8988T (cell line): ENCODE measurements around the gene DUS4L.
"Not testable (repeated sequence)": the region's sequence is repeated elsewhere in the genome, so short reads cannot be mapped to it uniquely, and the experiment has no call there.

Experiments
- DNase-seq: peaks from one replicate; pipeline ENCODE4 v3.0.0; 2011

Gene DUS4L, protein sequence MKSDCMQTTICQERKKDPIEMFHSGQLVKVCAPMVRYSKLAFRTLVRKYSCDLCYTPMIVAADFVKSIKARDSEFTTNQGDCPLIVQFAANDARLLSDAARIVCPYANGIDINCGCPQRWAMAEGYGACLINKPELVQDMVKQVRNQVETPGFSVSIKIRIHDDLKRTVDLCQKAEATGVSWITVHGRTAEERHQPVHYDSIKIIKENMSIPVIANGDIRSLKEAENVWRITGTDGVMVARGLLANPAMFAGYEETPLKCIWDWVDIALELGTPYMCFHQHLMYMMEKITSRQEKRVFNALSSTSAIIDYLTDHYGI

DNA sequence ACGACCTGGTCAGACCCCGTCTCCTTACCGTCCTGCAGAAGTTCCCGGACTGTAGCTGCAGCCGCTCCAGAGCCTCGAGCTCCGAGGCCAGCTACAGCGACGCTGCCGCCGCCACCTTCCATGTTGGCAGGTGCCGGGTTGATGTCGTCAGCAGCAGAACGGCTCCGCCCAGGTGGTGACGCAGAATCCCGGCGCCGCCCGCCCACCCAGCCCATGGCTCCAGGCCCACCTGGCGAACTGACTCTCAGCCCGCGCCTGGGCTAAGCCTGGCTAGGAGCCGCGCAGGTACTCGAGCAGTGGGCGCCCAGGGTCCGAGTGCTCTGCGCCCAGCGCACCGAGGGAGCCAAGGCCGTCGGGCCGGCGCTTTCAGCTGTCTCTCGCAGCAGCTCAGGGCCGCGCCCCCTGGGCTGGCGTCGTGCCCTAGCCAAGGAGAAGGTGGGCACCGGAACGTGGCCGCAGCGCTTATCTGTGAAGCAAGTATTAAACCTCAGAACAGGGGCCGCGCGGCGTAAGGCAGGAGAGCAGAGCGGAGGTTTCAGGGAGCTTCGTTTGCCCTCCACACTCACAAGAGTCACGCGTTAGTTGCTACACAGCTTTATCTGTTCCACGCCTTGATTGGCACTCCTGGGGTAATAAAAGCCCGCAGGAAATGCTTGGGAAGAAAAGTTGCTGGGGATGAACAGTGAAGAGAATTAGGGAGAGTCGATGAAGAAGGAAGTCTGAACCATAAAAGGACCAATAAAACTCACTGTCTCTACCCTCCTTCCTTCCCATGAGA lies at the start of gene DUS4L, which contains the start of gene COG5:
TSS of gene DUS4L (plus strand) at position 197 of the 778 bp plus-strand sequence. CDS start 3,100 bp downstream, outside the sequence.
TSS of gene COG5 (minus strand) at position 146 of the 778 bp plus-strand sequence. CDS start at position 122, 24 bp downstream.
- DNase-seq = peak; percentile 30

DNA sequence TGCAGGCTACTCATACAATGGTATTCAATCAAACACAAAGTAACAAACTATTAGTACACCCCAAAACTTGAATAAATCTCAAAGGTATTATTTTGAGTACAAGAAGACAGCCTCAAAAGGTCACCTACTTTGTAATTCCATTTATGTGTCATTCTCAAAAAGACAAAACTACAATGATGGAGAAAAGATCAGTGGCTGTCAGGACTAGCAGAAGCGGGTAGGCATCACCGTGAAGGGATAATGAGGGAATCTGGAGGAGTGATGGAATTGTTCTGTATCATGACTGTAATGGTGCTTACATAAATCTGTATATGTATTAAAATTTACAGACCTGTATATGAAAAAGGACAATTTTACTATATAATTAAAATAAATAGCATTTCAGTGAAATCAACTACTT lies 37.1 kb upstream of the DUS4L start:
- no peak for DNase-seq

DNA sequence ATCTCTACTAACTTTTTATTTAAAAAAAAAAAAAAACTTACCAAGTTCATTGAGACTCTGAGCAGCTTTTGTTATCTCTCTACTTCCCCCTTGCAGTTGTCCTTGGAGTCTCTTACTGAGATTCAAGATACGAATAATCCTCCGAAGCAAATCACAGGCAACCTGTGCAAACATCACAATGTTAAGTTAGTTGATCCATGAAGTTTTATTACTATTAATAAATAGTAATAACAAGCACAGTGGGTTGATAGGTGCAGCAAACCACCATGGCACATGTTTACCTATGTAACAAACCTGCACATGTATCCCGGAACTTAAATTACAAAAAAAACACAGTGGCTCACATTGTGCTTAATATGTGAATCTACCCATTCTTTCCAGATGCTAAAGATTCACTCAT lies 36.6 kb upstream of the DUS4L start:
- no peak for DNase-seq

DNA sequence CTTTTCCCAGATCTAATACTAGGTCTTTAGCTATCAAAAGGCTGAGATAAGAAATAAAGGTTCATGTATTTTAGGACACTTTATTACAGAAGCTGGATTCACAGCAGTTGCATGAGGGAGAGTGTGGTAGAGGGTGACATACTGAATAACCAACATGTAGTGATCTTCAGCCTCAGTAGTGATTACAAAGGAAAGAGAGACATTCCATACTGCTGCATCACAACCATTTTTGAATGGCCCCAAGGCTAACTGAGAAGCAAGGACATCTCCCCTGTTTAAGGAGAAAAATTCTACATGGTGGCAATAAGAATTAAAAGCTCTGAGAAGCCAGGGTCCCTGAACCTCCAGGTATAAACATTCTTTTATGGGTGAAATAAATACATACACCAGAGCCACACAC lies 35.3 kb upstream of the DUS4L start:
- no peak for DNase-seq

DNA sequence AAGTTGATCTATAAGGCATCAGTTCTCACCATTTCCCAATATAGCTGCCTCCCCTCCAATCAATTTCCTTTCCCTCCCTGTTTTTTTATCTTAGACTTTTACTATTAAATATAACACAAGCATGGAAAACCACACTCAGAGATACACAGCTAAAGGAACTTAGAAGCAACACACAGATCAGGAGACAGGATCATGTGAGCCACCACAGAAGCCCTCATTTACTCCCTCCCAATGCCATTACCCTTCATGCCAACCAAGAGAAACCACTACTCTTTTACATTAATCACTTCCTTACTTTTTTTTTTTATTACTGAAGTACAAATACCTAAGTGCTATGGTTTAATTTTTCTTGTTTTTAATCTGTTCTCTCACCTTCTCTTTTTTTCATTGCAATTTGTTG lies 33.0 kb upstream of the DUS4L start:
- DNase-seq = no peak

DNA sequence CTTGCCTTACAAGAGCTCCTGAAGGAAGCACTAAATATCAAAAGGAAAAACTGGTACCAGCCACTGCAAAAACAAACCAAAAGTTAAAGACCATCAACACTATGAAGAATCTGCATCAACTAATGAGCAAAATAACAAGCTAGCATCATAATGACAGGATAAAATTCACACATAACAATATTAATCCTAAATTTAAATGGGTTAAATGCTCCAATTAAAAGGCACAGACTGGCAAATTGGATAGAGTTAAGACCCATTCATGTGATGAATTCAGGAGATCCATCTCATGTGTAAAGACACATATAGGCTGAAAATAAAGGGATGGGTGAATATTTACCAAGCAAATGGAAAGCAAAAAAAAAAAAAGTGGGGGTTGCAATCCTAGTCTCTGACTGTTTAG lies 29.6 kb upstream of the DUS4L start:
- no peak for DNase-seq

DNA sequence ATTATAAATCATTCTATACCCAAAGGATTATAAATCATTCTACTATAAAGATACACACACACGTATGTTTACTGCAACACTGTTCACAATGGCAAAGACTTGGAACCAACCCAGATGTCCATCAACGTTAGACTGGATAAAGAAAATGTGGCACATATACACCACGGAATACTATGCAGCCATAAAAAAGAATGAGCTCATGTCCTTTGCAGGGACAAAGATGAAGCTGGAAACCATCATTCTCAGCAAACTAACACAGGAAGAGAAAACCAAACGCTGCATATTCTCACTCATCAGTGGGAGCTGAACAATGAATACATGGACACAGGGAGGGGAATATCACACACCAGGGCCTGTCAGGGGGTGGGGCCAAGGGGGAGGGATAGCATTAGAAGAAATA lies 26.5 kb upstream of the DUS4L start:
- DNase-seq = not testable (repeated sequence)

DNA sequence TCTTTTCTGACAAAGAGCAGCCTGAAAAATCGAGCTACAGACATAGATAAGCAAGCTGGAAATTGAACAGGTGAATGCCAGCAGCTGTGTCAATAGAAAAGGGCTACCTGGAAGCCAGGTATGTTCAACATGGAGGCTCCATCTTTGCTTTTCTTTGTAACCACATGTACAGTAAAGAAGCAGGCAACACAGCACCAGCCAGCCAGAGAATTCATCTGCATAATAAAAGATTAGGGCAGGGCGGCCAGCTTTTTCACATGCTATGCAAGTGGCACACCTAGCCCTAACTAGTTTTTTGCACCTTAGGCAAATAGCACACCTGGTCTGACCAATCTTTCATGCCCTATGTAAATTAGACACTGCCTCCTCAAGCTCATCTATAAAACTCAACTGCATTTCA lies 25.8 kb upstream of the DUS4L start:
- DNase-seq = no peak

DNA sequence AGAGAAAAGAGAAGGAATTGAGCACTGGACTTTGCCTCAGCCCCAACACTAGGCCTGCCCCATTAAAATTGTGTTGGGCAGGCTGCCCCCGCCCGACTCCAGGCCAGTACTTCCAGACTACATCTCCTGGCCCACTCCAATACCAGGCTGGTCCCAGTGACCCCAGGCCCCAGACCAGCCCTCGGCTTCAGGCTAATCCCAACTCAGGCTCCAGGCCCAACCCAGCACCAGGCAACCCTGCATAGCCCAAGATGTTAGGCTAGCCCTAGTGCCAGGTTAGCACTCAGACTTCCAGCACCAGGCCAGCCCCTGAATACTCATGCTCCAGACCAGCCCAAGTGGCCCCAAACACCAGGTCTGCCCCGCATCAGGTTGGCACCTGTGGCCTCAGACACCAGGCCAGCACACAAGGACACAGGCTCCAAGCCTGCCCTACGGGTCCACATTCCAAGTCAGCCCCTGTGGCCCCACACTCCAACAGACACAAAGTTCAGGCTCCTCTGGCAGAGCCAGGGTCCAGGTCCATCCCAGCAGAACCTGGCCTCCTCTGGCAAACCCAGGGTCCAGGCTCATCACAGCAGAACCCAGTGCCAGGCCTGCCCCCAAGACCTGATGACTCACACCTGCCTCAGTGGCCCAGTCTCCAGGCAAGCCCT lies 20.3 kb upstream of the DUS4L start:
- DNase-seq = no peak

DNA sequence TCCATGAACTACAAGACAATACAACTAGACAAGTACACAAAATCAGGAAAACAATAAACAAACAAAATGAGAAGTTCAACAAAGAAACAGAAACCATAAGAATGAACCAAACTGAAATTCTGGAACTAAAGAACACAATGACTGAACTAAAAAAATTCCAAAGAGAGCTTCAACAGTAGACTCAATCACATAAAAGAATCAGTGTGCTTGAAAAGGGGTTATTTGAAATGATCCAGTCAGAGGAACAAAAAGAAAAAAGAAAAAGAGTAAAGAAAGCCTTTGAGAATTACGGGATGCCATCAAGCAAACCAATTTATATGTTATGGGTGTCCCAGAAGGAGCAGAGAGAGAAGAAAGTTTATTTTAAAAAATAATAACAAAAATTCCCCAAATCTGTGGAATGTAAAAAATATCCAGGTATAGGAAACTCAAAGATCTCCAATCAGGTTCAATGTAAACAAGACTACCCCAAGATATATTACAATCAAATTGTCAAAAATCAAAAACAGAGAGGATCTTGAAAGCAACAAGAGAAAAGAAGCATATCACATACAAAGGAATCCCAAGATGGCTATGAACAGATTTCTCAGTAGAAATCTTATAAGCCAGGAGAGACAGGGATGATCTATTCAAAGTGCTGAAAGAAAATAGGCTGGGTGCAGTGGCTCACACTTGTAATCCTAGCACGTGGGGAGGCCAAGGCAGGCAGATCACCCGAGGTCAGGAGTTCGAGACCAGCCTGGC lies 18.8 kb upstream of the DUS4L start:
- no peak for DNase-seq

DNA sequence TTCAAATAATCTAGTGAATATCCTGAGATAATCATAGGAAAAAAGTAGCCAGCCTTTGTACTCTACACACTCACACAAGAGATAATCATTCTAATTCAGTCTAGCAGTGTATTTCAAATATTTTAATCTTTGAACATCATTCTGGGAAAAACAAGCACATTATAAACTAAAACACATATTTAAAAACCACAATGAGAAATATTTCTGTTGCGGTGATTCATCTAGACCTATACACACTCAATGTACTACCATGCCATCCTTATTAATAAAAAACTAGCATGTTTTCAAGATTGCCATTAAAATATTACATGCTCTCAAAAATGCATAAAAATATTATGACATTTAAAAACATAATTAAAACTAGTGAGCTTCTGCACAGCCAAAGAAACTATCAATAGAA lies 11.8 kb upstream of the DUS4L start:
- no peak for DNase-seq

DNA sequence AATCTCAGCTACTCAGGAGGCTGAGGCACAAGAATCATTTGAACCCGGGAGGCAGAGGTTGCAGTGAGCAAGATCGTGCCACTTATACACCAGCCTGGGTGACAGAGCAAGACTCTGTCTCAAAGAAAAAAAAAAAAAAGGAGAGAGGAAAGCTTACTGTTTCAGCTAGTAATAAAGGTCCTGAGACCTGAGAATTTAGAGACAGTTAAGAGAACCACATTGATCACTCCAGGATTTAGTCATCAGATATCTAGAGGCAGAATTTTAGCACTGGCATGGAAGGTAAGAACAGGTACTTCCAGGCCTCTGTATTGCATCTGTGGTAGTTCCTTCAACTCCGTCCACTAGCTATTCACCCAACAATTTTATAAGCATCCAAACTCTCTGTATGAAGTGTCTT lies 7.9 kb upstream of the DUS4L start:
- DNase-seq = no peak

DNA sequence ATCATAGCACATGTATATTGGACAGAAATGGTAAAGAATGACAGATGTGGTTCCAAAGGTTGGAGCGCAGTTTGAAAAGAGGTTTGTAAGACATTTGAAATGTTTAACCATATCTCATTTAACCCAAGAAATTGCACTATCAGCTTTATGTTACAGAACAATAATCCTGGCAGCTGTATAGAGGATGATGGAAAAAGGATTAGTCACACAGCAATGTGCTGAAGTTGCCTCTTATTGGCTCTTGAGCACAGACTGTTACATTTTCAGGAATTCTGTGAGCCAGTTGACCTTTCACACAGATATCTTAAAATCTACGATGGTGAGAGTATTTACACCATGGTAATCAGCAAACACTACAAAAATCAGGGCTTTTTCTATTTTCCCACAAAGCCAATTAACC lies 3.9 kb upstream of the DUS4L start:
- no peak for DNase-seq

DNA sequence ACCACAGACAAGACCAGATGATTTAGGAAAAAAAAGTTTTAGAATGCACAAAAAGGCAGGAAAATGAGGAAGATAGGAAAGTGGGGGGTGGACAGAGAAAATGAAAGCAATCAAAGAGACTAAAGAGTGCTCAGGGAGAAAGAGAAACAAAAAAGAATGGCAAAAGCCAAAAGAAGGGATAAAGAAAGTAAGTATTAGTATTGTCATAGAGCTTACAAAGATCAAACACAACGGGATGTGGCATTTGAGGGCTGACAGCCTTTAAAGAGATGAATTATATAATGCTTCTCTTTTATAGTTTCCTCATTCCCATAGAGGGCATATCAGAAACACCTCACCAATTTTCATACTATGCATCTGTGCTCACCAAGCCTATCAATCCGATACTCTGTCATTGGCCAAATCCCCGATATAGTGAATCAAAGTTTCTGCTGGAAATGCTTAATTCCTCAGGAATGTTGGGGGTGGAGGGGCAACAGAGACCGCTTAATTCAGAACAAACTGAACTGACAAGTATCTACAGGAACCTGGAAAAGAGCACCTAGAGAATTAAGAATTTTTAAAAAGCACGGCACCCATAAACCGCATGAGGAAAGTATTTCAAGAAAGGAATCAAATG lies 2.8 kb upstream of the DUS4L start:
- DNase-seq = no peak

DNA sequence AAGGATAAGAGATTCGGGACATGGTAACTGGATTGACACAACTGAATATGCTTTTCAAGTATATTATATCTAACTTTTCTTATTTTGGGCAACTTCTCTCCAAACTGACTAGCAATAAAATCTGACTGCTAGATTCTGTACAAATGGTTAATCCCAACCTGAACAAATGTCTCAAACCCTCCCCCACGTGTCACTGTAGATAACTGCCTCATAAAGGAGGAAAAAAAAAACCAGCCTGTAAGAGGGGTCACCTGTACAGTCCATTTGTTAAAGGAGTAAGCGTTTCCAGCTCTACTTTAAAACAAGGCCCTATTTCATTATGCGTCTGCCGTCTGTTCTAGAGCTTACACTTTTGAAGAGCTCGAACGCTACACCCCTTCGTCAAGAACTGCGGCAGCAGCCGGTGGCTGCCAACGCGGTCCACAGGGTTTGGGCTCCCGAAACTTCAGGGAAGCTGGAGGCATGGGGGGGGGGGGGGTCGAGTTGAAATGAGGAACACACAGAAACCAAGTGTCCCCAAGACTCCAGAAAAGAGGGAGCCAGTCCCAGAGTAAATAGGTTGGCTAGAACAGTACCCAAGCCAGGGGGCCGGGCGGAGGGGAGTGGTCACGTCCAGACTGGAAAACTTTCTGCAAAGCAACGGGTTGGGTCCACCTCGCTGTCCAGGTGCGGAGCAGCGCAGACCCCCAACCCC lies 543 bp upstream of the DUS4L start:
- no peak for DNase-seq

DNA sequence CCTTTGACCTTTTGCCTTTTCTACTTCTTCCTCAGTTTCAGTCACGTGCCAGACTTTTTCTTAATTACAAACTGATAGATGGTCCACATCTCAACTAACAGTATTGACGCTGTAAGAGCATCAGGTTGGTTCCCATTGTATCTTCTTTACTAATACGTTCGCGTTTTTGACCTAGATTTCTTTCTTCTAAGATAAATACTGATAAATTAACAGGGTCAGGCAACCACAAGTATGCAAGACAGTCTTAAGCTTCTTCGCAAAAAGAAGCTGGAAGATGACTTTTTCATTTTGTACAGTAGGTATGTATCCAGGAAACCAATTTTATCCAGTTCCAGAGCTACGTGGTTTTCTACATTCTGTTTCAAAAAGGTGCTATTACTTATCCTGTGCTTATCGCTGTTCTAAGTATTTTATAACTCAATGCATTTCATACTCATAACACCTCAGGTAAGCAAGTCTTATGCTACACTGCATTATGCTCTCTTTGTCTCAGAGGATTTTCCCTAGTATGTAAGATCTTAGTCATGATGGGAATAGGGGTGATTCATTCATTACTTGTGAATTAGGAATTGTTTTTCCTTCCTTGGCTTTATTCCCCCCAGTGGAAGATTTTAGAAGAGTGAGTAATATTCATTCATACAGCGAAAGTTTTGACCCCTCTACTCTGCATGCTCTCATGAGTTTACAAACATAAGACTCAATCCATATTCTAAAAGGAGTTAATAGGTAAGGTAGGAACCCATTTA lies 955 bp downstream of the DUS4L start:
- DNase-seq = no peak

DNA sequence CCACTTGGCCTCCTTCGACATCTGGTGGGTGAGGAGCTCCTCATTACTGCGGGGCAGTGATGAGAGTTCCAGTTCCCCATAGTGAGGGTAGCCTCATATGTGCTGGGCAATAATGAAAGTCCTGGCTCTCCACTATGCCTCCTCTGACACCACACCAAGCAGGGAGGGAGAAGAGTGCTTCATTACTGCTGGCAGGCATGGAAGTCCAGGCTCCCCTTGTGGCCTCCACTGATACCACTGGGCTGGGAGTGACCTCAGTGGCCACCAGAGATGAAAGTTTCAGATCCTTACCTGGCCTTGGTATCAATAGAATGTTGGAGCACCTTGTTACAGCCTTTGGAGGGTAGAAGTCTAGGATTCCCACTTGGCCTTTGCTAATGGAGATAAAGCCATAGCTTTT lies 6.5 kb downstream of the DUS4L start:
- no peak for DNase-seq

DNA sequence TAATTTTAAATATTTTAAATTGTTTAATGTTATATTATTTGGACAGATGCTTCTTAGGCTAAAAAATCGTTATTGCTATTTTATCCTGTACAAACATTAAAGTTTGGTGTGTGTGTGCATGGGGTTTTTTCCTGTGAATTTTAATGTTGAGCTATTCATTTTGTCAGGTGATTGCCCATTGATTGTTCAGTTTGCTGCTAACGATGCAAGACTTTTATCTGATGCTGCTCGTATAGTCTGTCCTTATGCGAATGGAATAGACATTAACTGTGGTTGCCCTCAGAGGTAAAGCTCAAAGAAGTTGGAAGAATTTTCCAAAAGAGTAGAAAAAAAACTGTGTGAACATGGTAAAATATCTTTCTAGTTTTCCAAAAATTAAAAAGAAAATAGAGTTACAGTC lies 9.8 kb downstream of the DUS4L start:
- DNase-seq = no peak

DNA sequence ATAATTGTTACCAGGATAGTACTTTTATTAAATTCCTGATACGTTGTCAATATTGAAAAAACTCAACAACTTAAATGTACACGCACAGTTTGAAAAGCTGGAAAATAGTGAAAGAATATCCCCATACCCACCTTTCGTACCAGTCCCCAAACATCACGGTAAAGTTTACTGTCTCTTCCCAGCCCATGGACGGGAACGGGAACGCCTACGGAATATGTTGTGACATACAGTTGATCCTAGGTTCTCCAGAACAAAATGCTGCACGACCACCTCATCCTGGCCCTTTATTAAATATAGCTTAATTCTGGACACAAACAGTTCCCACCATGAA lies 15.7 kb downstream of the DUS4L start:
- DNase-seq = no peak

DNA sequence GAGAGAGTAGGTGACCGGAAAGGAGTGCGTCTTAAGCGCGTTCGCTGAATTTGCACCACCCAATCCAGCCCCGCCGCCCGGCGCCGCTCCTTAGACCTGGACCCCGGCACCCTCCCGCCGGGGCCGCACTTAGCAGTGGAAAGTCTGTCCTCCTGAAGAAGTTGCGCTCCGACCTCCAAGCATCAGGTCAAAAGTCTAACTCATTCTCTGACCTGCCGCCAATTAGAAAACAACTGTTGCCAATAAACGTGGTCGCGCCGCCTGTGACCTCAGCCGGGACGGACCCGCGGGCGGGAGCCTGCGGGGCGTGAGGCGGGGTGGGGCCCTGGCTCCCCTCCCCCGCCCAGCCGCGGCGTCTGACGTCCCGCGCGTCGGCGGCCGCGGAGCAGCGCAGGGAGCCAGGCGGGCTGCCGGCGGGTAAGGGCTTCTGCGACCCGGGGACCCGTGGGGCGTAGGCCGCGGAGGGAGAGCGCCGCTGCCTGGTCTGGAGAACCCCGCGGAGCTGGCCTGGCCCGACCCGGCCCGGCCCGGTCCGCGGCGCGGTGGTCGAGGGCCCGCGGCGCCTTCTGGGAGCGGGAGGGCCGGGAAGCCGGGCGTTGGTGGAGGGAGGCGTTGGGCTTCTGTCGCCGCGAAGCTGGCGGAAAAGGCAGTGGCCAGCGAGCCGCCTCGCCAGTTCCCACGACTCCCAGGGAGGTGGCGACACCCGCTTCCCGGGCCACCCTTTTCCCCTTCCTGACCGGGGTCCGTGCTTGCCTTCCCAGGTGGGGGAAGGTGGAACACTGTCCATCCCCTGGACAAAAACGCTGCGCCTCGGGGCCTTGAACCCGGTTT lies 16.3 kb downstream of the DUS4L start, which contains the start of gene BCAP29:
TSS of gene BCAP29 (plus strand) at position 362 of the 831 bp plus-strand sequence. CDS start 527 bp downstream, outside the sequence.
- peak; percentile 38 for DNase-seq
